ENCODE measurements around the gene PRODH2.
"Not testable (repeated sequence)": the region's sequence is repeated elsewhere in the genome, so short reads cannot be mapped to it uniquely, and the experiment has no call there.

The PRODH2 gene

DNA sequence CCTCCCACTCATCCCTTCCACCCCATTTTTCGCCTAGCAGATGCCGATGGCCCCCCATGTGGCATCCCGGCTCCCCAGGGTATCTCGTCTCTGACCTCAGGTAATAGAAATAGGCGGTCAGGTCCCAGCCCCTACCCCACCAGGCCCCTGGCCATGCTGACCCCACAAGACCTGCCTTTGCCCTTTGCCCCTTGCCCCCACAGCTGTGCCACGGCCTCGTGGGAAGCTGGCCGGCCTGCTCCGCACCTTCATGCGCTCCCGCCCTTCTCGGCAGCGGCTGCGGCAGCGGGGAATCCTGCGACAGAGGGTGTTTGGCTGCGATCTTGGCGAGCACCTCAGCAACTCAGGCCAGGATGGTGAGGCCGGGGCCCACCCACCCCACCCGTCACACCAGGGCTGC is 31.9 kb downstream of the PRODH2 start:
- DNase-seq = no peak

DNA sequence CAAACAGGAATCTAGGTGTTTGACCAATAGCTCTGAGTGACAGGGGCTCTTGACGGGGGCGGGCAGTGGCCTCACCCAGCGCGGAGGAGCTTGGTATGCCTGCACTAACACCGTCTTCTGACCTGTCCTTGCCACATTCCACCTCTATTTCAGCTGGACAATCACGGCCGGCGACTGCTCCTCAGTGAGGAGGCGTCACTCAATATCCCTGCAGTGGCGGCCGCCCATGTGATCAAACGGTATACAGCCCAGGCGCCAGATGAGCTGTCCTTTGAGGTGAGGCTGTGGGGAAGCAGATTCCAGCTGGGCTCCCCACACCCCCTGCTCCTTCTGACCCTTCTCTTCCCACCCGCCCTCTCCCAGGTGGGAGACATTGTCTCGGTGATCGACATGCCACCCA is 32.6 kb downstream of the PRODH2 start:
- no peak for DNase-seq

DNA sequence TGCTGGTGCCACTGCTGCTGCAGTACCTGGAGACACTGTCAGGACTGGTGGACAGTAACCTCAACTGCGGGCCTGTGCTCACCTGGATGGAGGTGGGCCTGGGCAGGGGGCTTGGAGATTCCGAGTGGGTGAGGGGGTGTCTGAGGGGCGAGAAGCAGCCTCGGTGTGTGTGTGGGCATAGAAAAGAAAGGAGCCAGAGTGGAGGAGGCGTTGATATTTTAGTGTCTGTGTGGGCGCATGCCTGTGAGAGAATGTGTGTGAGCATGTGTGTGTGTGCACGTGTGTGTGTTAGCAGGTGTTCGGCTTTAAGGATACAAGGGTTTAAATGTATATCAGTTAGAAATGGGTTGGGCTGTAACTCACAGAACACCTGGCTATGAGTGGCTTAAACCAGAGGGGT is 33.6 kb downstream of the PRODH2 start:
- DNase-seq = no peak

DNA sequence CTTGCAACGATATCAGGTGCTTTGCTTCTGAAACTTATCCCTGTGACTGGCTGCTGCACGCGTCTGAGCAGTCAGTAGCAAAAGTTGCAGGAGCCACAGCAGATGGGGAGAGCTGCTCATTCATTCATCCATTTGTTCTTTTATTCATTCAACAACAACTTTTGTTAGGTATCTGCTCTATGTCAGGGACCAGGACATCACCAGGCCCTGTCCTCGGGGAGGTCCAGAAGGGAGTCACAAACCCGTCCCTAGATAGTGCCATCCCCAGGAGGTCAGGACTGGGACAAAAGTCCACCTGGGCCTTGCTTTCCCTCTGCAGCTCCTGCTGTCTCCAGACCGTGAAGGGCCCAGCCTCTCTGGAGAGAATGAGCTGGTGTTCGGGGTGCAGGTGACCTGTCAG is 34.7 kb downstream of the PRODH2 start:
- no peak for DNase-seq

DNA sequence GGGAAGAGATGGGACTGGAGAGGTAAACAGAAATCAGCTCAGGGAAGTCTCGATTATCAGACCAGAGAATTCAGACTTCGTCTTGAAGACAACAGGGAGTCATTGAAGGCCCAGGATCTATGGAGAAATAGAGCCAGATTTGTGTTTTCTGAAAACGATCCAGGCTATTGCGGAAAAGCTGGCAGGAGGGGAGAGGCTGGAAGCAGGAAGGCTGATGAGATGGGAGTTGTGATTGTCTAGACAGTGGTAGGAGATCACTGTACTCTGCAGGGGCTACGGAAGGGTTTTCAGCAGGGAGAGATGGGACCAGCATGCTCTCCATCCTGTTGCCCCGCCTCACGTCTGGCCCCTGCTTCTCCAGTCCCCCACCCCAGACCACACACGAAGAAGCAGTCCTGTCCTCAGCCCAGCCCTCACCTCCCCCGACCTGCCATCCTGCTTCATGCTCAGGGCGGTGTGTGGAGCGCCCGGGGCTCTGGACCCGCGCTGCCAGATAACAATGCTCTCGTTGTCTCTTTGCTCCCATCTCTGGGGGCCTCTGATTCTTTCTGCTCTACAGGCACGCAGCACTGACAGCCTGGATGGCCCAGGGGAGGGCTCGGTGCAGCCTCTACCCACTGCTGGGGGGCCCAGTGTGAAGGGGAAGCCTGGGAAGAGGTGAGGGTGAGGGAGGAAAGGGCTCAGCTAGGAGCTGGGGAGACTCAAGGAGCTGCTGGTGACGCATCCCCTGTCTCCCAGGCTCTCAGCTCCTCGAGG is 35.4 kb downstream of the PRODH2 start:
- DNase-seq = no peak

DNA sequence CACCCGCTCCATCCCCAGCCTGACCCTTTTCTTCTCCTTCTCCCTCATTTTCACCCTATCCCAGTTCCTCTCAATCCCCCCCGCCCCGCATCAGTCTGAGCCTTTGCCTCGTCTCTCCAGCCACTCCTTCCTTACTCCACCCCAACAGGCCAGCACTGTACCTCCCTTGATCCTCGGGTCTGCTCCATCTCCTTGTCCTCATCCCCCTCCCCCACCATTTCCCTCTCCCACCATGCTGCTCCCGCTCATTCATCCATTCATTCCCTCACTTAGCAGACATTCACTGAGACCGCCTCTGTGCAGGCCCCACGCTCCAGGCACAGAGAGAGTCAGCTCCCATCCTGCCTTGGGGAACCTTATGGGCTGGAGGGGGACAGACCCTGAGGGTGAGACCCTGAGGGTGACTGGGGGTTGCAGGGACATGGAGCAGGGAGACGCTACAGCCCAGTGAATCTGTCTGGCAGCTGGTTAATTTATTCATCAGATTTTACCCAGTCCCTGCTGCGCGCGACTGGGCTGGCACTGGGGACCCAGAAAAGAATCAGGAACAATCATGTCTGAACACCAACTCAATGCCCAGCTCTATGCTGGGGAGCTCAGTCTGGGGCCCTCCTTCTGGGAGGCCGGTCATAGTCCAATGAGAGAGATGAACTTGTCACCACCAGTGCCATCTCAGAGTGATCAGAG is 36.4 kb downstream of the PRODH2 start:
- no peak for DNase-seq

DNA sequence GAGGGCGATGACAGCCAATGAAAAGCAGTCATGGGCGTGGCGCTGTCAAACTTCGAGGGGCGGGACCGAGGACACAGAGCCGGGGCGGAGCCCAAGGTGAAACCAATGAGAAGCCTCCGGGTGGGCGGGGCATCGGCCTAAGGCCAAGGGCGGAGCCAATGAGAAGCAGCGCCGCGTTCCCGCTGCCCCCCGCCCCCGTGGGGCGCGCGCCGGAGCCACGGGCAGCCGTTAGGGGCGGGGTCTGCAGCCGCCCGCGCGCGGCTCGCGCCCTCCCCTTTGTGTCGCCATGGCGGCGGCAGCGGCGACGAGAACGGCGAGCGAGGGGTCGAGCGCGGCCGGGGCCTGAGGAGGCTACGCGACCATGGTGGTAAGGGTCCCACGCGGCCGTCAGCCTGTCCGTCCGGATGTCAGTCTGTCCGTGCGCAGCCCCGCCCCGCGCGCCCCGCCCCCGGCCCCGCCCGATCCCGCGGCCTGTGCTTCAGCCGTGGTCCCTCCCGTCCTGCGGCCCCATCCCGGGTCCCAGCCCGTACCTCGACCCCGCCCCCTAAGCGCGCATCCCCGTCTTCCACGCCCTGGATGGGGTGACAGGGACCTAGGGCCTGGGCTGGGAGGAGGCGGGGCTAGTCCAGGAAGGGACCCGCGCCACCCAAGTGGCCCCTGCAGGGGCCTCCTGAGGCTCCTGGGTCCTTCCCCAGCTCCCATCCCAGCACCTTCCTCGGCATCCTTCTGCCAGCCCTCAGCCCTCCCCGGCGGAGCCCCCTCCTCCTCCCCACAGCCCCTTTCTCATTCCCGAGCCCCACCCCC is 37.1 kb downstream of the PRODH2 start, which contains the start of gene ARHGAP33:
Gene ARHGAP33 (plus strand): TSS at position 267 of the 804 bp plus-strand sequence. CDS start 95 bp downstream, at position 362.
- peak; percentile 98 for DNase-seq

DNA sequence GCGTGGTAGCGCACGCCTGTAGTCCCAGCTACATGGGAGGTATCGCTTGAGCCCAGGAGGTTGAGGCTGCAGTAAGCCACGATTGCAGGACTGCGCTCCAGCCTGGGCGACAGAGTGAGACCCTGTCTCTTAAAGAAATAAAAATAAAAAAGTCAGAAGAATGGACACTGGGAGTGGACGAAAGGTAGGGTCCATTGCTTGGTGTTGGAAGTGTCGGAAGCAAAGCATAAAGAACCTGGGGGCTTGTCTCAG is 37.7 kb downstream of the PRODH2 start:
- no peak for DNase-seq

DNA sequence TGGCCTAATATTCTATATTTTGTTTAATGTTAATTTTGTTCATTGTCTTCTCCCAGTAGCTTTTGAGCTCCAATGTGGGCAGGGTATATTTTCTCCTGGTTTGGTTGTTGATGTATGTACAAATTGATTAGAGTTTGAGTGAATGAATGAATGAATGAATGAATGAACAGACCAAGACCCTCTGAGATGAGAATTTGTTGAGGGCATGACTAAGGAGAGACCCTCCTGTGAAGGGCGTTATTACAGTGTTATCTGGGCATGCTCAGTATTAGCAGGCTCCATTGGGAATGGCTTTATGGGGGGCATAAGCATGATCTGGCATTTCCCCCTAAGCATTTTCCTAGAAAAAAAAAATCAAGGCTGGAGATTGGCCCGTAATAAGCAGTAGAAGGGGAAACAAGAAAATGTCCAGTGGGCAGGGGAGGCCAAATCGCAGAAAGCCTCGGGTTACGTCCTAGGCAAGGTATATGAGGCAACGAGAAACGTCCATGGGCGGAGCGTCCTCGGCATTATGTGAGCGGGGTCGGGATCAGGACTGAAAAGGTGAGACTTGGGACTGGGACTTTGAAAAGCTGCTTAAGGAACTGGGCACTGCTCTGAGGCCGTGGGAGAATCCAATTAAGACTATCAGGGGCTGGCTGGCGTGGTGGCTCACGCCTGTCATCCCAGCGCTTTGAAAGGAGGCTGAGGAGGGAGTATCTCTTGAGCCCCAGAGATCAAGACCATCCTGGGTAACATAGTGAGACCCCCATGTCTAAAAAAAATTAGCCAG is 38.2 kb downstream of the PRODH2 start:
- peak; percentile 36 for DNase-seq

DNA sequence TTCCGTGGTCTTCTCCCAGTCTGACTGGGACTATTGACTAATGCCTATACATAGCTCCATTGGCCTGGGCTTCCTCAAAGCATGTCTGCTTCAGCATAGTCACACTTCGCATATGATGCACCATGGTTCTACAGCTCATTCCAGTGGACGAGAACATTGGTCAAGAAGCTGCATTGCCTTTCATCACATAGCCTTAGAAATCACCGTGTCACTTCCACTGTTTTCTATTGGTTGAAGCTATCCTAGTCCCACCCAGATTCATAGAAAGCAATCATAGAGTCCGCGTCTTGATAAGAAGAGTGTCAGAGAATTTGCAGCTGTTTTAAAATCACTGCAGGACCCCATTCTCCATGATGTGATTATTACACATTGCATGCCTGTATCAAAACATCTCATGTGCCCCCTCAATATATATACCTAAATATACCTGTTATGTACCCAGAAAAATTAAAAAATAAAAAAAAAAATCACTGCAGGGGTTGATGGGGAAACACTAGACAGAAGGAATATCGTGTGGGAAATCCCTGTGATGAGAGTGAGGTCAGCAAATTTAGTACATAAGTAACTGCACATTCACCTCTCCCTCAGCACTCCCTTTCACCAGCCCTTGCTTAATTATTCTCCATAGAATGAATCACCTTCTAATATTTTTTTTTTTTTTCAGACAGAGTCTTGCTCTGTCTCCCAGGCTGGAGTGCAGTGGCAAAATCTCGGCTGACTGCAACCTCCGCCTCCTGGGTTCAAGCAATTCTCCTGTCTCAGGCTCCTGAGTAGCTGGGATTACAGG is 39.4 kb downstream of the PRODH2 start:
- DNase-seq = no peak

DNA sequence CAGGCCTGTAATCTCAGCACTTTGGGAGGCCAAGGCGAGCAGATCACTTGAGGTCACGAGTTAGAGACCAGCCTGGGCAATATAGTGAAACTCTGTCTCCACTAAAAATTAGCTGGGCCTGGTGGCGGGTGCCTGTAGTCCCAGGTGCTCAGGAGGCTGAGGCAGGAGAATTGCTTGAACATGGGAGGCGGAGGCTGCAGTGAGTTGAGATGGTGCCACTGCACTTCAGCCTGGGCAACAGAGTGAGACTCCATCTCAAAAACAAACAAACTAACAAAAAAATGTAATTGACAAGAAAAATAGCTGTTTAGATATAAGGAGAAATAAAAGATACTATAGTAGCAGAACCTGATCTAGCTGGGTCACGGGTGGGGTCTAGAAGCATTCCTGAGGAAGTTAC is 40.3 kb downstream of the PRODH2 start:
- DNase-seq = not testable (repeated sequence)

DNA sequence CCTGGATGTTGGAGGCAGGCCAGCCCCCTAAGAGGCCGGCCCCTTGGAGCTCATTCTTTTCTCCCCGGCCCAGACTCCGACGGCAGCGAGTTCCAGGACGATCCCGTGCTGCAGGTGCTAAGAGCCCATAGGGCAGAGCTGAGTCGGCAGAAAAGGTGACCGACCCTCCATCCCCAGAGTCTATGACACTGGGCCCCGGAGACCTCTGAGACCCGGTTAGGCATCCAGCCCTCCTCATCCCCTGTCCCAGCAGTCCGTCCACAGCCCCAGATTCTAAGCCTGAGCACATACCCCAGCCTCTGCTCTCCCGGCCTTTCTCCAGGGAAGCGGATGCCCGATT is 44.6 kb downstream of the PRODH2 start:
- no peak for DNase-seq

DNA sequence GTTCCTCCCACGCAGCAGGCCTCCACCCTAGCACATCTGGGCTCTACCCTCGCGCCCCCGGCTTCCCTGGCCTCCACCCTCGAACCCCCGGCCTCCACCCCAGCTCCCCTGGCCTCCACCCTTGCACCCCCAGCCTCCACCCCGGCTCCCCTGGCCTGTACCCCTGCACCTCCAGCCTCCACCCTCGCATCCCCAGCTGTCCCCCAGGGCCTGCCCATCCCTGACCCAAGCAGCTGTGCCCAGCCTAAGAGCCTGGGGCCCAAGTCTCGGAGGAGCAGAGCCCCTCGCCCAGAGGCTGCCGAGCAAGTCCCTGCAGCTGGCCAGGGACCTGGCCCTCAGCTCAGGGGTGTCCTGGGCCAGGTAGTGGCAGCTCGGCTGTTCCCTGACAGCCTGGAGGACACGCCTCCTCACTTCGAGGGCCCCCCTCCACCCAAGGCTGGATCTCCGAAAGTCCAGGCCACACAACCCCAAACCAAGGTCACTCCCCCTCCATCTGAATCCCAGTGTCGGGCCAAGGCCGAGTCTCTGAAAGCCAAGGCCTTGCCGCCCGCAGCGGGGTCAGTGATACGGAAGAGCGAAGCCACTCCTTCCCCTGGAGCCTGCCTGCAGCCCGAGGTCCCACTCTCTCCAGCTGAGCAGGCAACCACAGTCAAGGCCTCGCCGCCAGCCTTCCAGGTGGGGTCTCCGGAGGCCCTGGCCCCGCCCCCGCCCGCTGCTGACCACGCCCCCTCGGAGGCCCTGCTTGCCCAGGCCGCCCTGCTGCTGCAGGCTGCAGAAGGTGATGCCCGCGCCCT is 45.2 kb downstream of the PRODH2 start:
- DNase-seq = peak; percentile 31

DNA sequence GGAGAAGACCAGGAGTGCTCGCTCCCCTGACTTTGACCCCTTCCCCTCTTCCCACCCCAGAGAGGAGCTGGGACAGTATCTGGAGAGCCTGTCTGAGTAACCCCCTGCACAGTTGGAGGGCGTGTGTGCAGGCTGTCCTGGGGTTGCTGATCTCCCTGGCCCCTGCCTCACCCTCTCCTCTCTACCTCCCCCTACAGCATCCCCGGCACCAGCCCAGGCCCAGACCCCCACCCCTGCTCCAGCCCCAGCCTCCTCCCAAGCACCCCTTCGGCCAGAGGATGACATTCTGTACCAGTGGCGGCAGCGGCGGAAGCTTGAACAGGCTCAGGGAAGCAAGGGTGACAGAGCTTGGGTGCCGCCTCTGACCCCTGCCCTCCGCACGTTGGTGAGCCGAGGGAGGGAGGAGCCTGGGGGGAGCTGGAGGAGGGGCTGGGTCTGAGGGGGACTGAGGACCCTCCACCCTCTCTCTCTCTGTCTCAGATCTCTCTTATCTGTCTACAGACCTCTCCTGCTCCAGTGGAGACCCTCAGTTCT is 46.0 kb downstream of the PRODH2 start:
- no peak for DNase-seq

DNA sequence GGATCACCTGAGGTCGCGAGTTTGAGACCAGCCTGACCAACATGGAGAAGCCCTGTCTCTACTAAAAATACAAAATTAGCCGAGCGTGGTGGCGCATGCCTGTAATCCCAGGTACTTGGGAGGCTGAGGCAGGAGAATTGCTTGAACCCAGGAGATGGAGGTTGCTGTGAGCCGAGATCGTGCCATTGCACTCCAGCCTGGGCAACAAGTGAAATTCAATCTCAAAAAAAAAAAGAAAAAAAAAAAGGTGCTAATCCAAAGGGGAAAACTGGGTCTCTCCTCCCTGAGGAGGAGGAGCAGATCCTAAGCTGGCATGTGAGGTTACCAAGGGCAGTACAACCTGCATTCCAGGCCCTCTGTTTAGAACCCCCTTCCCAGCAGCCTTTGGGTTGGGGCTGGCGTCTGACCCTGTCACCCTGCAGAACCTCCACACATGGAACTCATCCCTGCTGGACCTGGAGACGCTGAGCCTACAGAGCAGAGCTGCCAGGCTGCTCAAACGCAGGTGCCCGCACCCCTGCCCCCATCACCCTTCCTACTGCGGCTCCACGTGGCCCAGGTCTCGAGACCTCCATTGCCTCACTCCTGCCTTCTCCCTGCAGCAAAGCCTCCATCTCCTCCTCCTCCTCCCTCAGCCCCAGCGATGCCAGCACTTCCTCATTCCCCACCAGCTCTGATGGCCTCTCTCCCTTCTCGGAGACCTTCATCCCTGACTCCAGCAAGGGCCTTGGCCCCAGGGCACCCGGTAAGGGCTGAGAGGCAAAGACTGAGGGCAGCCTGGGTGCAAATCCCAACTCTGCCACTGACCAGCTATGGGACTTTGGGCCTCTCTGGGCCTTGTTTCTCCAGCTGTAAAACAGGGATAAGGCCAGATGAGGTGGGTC is 48.0 kb downstream of the PRODH2 start:
- no peak for DNase-seq

DNA sequence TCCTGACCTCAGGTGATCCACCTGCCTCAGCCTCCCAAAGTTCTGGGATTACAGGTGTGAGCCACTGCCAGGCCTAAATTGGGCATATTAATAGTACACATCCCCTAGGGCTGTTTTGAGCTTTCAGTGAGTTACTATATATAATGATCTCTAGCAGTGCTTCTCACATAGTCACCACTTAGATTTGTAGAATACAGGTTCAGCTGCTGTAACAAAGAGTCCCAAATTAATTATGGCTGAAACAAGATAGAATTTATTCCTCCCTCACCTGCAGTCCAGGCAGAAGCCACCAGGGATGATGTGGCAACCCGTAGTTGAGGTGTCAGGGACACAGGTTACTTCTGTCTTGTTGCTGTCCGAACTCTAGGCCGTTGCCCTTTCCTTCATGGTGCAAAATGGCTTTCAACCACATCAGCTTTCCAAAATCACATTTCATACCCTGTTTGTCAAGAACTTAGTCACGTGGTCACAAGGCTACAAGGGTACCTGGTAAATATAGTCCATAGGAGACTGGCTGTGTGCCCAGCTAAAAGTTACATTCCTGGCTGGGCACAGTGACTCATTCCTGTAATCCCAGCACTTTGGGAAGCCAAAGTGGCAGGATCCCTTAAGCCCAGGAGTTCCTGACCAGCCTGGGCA is 51.8 kb downstream of the PRODH2 start:
- DNase-seq = no peak

DNA sequence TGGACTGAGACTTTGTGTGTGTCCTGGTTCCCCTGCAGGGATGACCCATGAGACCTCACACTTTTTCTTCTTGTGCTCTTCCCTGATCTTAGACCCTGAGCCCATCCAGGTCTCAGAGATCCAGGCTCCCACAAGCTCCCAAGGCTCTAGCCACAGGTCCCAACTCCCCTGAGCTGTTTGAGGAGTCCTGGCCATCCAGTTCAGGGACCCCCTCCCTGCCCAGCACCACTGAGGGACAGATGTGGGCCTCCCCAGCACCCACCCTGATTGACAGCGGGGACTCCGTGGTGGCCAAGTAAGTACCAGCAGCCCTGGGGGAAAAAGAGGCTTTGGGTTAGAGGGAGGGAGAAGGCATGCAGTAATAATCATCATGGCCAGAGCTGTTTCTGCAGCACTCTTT is 52.9 kb downstream of the PRODH2 start:
- no peak for DNase-seq

DNA sequence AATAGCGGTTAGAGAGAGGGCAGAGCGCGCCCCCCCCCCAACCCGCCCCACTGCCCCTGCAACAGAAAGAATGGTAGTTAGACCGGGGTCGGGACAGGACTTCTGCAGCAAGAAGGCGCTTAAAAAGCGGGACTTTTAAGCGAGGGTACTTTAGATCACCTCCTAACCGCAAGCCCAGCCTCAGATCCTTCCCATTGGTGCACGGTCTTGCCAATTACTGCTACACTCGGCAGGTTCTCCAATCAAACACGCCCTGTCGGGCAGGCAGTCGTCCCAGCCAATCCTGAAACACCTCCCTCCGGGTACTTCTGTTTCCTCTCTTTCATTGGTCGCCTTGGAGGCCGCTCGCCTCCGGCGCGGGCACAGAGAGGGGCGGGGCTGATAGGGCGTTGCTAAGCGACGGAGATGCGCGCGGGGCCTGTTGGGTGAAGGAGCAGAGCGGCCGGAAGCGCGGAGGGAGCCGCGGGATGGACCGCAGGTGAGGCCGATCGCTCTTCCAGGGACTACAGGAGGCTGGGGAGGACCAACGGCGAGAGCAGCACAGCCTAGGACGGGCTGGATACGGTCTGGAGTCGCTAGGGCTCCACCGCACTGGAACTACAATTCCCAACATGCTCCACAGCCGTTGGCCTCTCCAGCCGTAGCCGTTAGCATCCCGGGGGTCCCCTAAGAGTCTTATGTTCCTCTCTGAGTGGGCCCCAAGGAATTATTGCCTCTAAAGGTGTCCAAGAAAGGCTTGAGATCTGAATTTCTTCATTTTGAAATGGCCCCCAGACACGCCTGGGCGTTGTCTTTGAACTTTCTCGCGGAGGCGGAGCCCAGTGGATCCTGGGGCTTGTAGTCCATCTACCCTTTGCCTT is 54.7 kb downstream of the PRODH2 start, which contains the start of gene PROSER3:
Gene PROSER3 (plus strand): TSS at position 428 of the 860 bp plus-strand sequence. CDS start 40 bp downstream, at position 468.
- peak; percentile 100 for DNase-seq

Data from NCI-H526 treated with DMSO at 0.1 percent for 48 hours (cell line).